Panc1 (cell line): ENCODE measurements around the gene TRIM44. TPM values are rescaled to one million over a fixed set of nuclear protein-coding genes. Genes with fewer than 3 reads are reported as not detected.

ENCODE experiments used
- ATAC-seq: fragments of 200-7000 bp; cut with Tn5 transposase; 2 replicates; pipeline ENCODE4 v1.9.1; 2020; ENCODE audit warnings: mild to moderate bottlenecking, moderate library complexity
- BruUV-seq: library from RNA; stranded (reverse); fragments of 400-500 nt; replicated peaks from 2 replicates; lab custom pipeline; 2021; lab: Mats Ljungman, UMichigan
- CTCF ChIA-PET: fragments of 300-600 bp; sonication (Branson Sonifier 250); formaldehyde crosslinking; loops from one replicate; lab custom pipeline; 2022; ENCODE audit warnings: antibody characterized with exemption; lab: Charles Lee
- POLR2A ChIA-PET: fragments of 300-600 bp; sonication (Branson Sonifier 250); formaldehyde crosslinking; loops from one replicate; lab custom pipeline; 2022; ENCODE audit warnings: antibody characterized with exemption; lab: Charles Lee
- DNase-seq: peaks from one replicate; pipeline ENCODE4 v3.0.0-alpha.2; 2010; ENCODE audit warnings: low read depth, low spot score
- H3K27ac ChIP-seq: 2 replicates; pipeline ENCODE4 v1.5.1; 2011; ENCODE audit warnings: mild to moderate bottlenecking, low read length, inconsistent platforms
- H3K27me3 ChIP-seq: fragments of 200-500 bp; sonication (Bioruptor generic); 2 replicates; pipeline ENCODE4 v1.6.0; 2014; ENCODE audit warnings: low read length, inconsistent platforms; ENCODE audit not compliant: control insufficient read depth, insufficient read depth
- H3K36me3 ChIP-seq: fragments of 200-500 bp; sonication (Bioruptor generic); 2 replicates; pipeline ENCODE4 v1.5.1; 2014; ENCODE audit warnings: inconsistent platforms, mild to moderate bottlenecking, low read length, moderate library complexity; ENCODE audit not compliant: control insufficient read depth, insufficient read depth
- H3K4me1 ChIP-seq: 2 replicates; pipeline ENCODE4 v1.5.1; 2011; ENCODE audit warnings: inconsistent platforms, mild to moderate bottlenecking, low read length, moderate library complexity; ENCODE audit not compliant: control insufficient read depth, insufficient read depth
- H3K4me3 ChIP-seq, 2 experiments: 2 replicates each; pipeline ENCODE4 v1.5.1; 2011 to 2012; ENCODE audit warnings: low read depth in 2 of 2, low read length in 2 of 2, mild to moderate bottlenecking in 2 of 2, inconsistent platforms in 1 of 2, moderate library complexity in 1 of 2
- H3K9me3 ChIP-seq: fragments of 200-500 bp; sonication (Bioruptor generic); 2 replicates; pipeline ENCODE4 v1.5.1; 2014; ENCODE audit warnings: low read depth, mild to moderate bottlenecking, inconsistent platforms, low read length, moderate library complexity; ENCODE audit not compliant: control insufficient read depth, insufficient read depth
- POLR2AphosphoS5 ChIP-seq: IDR thresholded peaks from 2 replicates; pipeline ENCODE4 v1.6.1; 2012; ENCODE audit warnings: mild to moderate bottlenecking, low read depth, low read length, moderate library complexity
- SIN3A ChIP-seq: IDR thresholded peaks from 2 replicates; pipeline ENCODE4 v1.6.1; 2012; ENCODE audit warnings: low read depth, mild to moderate bottlenecking, low read length, moderate library complexity, borderline replicate concordance; ENCODE audit not compliant: insufficient read depth
- TCF7L2 ChIP-seq: IDR thresholded peaks from 2 replicates; pipeline ENCODE4 v1.6.1; 2011; ENCODE audit warnings: mild to moderate bottlenecking, low read depth, low read length, inconsistent platforms
- in situ Hi-C: cut with HindIII; loops from 2 replicates; pipeline ENCODE4 v1.10.0; 2016; ENCODE audit warnings: low sequenced_read_pairs, low pct_unique_long_range_greater_than_20kb
- intact Hi-C: fragments of 100-400 bp; cut with micrococcal nuclease; formaldehyde crosslinking; loops from one replicate; pipeline ENCODE4 v1.10.0; 2022; ENCODE audit not compliant: unreplicated experiment
- total RNA-seq: library from RNA; stranded (reverse); gene quantifications from one replicate; pipeline ENCODE4 v1.2.1, GENCODE V29; 2021; ENCODE audit not compliant: unreplicated experiment
- TF ChIP-seq, protein P1 (sequence below), 2 experiments: IDR thresholded peaks; 2 replicates each; pipeline ENCODE4 v1.6.1; 2011 to 2012; ENCODE audit warnings: low read depth in 2 of 2, control low read depth in 1 of 2, low read length in 1 of 2, mild to moderate bottlenecking in 1 of 2, moderate library complexity in 1 of 2; ENCODE audit not compliant: insufficient read depth in 1 of 2
- TF ChIP-seq, protein P2 (sequence below): fragments of 450-650 bp; IDR thresholded peaks from 2 replicates; pipeline ENCODE4 v1.5.1; 2017; ENCODE audit warnings: mild to moderate bottlenecking

Gene TRIM44
- total RNA-seq, 1 experiment from 2014 or later: 80.3 TPM

DNA sequence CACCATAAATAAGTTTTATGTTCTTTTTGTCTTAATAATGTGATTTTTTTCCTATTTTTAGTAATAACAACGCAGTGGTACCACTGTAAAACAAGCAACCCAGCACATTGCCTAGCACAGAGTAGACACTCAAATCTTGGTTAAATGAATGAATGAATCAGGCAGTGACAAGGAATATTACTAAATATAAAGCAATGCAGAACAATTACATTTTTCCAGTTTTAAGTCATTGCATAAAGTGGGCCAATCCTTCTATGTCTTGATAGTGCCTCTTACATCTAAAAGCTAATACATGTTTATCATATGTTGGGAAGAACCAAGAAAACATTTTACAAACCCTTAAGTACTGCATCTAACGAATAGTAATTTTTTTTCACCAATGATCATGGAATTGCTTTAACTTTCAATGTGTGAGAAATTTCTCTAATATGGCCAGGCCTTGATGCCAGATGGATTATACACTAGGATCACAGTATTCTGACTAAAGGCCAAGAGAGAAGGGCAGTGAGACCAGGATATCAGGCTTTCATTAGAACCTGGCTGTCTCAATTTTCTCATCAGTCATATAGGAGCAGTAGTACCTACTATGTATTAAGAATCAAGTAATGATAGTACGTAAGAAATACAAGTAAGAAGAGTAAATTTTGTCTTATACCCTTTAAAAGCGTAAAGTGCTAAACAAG, 88.5 kb downstream of the TRIM44 start:
- Histone ChIP-seq H3K27me3 (no peaks in the 10 kb centered on the region), H3K4me3 (no peak overlapping the region), H3K9me3 (no peaks in the 10 kb centered on the region), H3K36me3 (no peaks in the 10 kb centered on the region; the same call in 1 of the 2 replicates), H3K27ac (no peak overlapping the region), H3K4me1 (no peaks in the 10 kb centered on the region)
- no TSS peak for BruUV-seq
- DNase-seq (no peak), ATAC-seq (no peak)
- intact Hi-C loops: no loop called here
- CTCF ChIA-PET: no interaction called here
- no peak for TF ChIP-seq SIN3A
- TF ChIP-seq, protein P1, sequence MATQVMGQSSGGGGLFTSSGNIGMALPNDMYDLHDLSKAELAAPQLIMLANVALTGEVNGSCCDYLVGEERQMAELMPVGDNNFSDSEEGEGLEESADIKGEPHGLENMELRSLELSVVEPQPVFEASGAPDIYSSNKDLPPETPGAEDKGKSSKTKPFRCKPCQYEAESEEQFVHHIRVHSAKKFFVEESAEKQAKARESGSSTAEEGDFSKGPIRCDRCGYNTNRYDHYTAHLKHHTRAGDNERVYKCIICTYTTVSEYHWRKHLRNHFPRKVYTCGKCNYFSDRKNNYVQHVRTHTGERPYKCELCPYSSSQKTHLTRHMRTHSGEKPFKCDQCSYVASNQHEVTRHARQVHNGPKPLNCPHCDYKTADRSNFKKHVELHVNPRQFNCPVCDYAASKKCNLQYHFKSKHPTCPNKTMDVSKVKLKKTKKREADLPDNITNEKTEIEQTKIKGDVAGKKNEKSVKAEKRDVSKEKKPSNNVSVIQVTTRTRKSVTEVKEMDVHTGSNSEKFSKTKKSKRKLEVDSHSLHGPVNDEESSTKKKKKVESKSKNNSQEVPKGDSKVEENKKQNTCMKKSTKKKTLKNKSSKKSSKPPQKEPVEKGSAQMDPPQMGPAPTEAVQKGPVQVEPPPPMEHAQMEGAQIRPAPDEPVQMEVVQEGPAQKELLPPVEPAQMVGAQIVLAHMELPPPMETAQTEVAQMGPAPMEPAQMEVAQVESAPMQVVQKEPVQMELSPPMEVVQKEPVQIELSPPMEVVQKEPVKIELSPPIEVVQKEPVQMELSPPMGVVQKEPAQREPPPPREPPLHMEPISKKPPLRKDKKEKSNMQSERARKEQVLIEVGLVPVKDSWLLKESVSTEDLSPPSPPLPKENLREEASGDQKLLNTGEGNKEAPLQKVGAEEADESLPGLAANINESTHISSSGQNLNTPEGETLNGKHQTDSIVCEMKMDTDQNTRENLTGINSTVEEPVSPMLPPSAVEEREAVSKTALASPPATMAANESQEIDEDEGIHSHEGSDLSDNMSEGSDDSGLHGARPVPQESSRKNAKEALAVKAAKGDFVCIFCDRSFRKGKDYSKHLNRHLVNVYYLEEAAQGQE (IDR thresholded peaks at IDR 0.05; ENCODE audit: insufficient read depth in 1 of 2, low read depth in 2 of 2, low read length in 1 of 2): no peak
- in situ Hi-C loops: no loop called here
- POLR2A ChIA-PET: no interaction called here

DNA sequence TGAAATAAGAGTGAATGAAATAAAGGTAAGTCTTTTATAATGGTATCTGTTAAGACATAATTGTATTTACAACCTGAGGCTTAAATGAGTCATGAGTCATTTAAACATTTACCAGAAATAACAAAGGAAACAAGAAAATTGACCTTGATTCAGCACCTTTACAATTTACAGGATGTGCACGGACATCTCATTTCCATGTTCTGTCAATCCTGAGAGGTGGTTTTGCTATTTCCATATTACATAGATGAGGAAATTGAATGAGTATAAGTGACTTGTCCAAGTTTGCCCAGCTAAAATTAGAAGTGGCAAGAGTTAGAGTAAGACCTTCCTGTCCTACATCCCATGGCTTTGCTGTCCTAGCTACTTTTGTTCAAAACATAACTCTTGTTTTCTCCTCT, 89.1 kb downstream of the TRIM44 start:
- no peaks in the 10 kb centered on the region; the same call in 1 of the 2 replicates for H3K36me3 ChIP-seq

More for the DNA sequence above, 89.1 kb downstream of the TRIM44 start:
- no peak for ATAC-seq
- Histone ChIP-seq H3K4me3 (no peak overlapping the region), H3K27ac (no peak overlapping the region), H3K27me3 (no peaks in the 10 kb centered on the region), H3K9me3 (no peaks in the 10 kb centered on the region), H3K4me1 (no peaks in the 10 kb centered on the region)
- no peak for DNase-seq
- CTCF ChIA-PET: no interaction called here
- intact Hi-C loops (no loop called here), in situ Hi-C loops (no loop called here)
- no TSS peak for BruUV-seq
- POLR2A ChIA-PET: no interaction called here
- TF ChIP-seq TCF7L2: no peak
- no peak for TF ChIP-seq SIN3A
- TF ChIP-seq, protein P1 (IDR thresholded peaks at IDR 0.05; ENCODE audit: insufficient read depth in 1 of 2, low read depth in 2 of 2, low read length in 1 of 2): no peak
- TF ChIP-seq, protein P2, sequence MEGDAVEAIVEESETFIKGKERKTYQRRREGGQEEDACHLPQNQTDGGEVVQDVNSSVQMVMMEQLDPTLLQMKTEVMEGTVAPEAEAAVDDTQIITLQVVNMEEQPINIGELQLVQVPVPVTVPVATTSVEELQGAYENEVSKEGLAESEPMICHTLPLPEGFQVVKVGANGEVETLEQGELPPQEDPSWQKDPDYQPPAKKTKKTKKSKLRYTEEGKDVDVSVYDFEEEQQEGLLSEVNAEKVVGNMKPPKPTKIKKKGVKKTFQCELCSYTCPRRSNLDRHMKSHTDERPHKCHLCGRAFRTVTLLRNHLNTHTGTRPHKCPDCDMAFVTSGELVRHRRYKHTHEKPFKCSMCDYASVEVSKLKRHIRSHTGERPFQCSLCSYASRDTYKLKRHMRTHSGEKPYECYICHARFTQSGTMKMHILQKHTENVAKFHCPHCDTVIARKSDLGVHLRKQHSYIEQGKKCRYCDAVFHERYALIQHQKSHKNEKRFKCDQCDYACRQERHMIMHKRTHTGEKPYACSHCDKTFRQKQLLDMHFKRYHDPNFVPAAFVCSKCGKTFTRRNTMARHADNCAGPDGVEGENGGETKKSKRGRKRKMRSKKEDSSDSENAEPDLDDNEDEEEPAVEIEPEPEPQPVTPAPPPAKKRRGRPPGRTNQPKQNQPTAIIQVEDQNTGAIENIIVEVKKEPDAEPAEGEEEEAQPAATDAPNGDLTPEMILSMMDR: no peak
- TF ChIP-seq POLR2AphosphoS5: no peak
